COLO829 (cell line): ENCODE measurements around the gene TNN.

Experiments used
- DNase-seq: peaks from one replicate; pipeline ENCODE4 v3.0.0; 2012; ENCODE audit warnings: low spot score

TNN gene

GRCh38 chr1:175174309-175175102 is 106.9 kb downstream of the TNN start:
- no peak for DNase-seq

DNA sequence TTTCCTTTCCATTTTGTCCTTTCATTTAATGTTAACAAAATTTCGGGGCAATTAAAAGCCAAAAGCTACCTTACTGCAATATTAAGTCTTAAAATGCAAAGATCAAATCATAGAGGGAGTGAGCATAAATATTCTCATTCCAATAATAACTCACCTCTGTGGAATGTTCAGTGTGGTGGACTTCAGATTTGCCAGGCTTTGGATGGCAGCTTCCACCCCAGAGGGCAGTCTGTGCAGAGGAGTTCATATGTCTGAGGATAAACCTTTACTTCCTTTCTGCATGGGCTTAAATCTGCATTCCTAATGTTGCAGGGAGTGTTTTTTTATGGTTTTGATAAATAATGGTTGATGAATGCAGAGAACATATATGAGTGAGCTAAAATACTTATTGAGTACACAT is 108.6 kb downstream of the TNN start:
- no peak for DNase-seq

DNA sequence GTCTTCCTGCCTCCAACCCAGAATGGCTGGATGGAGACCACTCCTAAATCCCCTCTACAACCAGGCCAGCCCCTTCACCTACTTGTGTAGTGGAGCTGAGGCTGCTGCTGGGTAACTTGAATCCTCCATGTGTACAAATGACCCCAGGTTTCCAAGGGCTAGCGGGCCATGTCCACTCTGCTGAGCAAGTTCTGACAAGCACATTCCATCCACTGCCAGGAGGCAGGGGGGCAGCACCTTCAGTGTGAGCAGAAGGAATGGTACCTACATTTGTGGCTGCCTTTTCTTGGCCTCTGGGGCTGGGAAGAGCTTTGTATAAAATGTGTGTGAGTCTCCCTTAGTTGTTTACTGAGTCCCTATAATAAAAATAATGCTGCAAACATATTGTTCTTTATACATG is 110.4 kb downstream of the TNN start:
- DNase-seq = no peak

DNA sequence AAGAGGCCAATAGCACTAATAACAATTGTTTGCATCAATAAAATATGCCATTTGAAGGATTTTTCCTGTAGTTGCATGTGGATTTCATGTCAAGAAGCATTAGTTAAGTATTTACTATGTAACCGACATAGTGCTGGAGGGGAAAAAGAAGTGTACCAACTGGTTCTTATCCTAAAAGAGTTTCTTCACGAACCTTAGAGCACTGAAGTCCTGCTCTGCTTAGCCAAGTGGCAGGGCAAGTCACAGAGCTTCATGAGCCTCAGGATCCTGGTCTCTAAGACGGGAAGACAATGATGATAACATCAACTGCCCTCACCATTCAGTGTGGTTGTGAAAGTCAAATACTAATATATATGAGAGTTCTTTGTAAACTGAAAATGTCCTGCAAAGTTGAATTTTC is 110.8 kb downstream of the TNN start:
- DNase-seq = no peak

- peak; percentile 82 for DNase-seq
These were observed 112.4 kb downstream of the TNN start for GRCh38 chr1:175179837-175180590.

GRCh38 chr1:175182201-175182746 is 114.6 kb downstream of the TNN start:
- DNase-seq = no peak

DNA sequence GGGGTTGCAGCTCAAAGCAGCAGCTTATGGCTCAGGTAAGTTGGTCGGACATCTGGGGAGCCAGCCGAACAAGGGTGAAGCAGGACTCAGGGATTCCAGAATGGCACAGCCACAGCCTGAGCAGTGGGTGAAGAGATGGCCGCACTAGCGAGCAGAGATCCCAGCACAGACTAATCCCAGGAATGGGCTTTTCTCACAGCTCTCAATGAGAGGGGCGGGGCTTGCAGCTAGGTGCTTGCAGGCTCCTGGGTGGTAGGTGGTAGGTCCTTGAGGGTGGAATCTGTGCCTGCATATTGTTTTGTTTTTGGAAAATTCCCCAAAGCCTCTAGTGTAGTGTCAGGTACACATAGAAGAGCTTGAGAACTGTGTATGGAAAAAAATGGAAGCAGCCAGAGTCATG is 116.0 kb downstream of the TNN start:
- no peak for DNase-seq

DNA sequence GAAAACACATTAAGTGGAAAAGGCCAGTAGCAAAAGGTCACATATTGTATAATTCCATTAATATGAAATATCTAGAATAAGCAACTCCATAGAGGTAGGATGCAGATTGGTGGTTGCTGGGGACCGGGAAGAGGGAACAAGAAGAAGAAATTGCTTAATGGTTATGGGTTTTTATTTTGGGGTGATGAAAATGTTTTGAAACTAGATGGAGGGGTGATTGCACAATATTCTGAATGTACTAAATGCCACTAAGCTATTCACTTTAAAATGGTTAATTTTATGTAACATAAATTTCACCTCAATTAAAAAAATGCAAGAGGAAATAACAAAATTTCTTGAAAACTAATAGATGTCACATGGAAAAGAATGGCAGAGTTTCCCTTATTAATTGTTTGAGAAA is 118.3 kb downstream of the TNN start:
- DNase-seq = no peak

- DNase-seq = no peak
These were observed 119.0 kb downstream of the TNN start for GRCh38 chr1:175186433-175187160.

DNA sequence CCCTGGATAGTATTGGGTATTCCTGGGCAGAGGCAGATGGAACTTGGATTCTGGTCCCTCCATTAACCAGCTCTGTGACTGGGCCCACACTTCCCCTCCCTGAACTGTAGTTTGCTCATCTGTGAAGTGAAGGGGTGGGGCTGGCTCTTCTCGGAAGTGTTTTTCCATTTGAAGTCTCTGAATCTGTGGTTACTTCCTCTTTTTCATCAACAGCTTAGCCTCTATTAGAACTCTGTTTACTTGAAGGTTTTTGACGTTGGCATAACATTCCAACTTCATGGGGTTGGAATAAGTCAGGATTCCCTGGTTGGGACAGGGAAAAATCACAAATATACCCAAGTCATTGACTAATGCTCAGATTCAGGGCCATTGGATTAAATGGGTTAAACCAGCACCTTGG is 121.3 kb downstream of the TNN start:
- no peak for DNase-seq

DNA sequence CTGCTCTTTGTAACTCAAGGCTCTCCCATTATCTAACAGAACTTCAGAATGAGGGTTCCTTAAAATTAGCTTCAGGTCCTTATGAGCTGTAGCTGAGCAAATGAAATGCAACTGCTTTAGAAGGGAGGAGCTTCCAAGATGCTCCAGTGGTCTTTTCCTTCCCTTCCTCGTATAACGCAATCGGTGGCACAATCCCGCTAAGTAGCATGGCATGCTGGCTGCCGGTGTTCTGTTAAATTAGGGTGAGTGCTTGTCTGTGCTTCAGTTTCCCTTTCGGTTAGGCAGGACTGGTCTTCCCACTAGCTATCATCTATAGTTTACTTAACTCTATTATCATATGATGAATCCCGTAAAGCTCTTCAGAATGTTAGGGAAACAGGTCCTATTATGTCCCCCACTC is 124.0 kb downstream of the TNN start:
- DNase-seq = no peak

DNA sequence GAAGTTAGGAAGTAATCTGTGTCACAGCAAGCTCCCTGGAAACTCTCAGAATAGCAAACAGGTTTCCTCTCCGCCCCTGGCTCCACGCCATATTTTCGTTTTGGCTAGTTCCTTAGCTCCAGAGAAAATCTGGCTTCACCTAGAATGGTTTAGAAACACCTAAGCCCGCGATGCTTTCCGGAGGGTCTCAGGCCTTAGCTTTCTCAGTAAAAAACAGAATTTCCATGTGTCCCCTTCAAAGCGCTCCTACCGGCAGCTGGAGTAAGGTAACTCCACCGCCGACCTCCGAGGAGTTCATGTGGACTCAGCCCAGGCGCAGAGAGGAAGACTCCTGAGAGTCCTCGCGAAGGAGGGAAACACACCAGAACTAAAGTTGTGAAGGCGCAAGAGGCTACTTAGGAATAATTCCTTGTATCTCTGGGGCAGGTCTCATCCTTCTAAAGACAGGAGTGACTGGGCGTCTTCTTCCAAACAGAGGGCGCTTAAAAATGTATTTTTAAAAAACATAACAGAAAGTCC is 124.5 kb downstream of the TNN start:
- DNase-seq = no peak

GRCh38 chr1:175192630-175193526 is 125.2 kb downstream of the TNN start, which contains the start of gene KIAA0040:
KIAA0040 (minus strand) TSS chr1:175192776; CDS start chr1:175161013, 31,763 bp downstream.
- no peak for DNase-seq

DNA sequence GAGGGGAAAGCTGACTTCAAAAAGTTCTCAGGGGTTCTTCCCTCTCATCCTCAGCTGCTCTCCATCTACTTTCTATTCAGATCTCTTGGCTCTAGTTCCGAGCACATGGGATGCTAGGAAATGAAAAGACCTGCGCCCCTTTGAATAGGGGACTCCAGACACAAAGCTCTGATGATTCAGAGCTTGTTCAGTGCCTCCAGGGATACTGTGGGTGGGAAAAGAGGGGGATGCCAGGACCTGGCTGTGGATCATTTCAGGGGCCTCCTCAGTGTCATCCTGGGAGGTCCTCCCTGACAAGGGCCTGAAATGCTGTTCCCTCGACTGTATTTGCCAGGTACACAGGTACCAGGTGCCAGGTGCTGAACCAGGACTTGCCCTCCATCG is 125.9 kb downstream of the TNN start:
- DNase-seq = no peak

DNA sequence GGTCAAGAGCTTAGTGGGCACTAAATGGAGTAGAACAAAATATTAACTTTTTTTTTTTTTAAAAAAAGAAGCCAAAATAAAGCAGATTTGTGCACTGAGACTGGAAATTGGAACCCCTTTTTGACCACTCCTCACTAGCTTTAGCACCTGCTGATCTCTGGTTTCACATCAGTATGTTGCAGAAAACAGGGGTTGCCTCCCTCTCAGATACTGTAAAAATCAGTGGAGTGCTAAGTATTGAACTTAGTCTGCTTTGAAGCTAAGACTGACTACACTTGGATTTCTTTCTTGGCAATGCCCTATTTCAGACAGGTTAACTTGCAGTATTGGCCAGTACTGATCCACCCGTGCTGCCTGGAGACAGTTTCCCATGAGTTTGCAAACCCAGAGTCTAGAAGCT is 127.6 kb downstream of the TNN start:
- DNase-seq = no peak

- DNase-seq = no peak
These were observed 128.2 kb downstream of the TNN start for GRCh38 chr1:175195798-175196197.

- peak; percentile 96 for DNase-seq
These were observed 129.9 kb downstream of the TNN start for GRCh38 chr1:175197531-175197930.
